CD4-positive, alpha-beta T cell treated with Interleukin-6 at 100 ng/mL for 8 hours (primary cell): ENCODE data around the gene EBF3.

Source experiments
- DNase-seq: peaks from one replicate; pipeline ENCODE4 v3.0.0-alpha.2; 2020; ENCODE audit warnings: mixed read lengths, low spot score

Gene EBF3

DNA sequence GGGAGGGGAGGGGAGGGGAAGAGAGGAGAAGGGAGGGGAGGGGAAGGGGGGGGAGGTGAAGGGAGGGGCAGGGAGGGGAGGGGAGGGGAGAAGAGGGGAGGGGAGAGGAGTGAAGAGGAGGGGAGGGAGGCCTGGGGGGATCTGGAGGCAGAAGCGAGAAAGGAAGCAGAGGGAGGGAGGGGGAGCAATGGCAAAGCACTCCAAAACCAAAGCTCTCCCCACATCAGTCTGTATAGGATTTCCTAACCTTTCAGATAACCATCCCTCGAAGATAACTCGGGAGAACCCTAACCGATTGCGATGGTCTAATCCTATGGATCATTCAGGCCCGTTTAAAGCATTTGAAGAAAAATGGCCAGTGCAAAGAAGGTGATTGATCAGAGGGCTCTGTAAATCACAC lies 19.0 kb downstream of the EBF3 start:
- DNase-seq = no peak

DNA sequence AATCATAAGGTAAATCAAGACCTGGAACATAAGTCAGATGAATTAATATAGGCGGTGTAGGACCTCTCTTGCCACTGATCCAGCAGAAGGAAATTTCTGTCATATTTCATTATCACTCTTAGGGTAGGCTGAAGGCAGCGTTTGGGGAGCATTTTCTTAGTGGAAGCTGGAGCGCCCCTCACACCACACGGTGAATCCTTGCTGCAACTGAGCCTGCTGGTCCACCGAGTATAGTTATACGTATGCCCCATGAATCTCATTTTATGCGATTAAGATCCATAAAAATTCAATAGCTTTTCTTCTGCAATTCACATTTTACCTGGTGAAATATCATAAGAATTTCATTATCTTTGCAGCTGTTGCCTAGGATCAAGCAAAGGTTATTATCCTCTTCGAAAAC lies 19.6 kb downstream of the EBF3 start:
- no peak for DNase-seq

- DNase-seq = no peak
These were observed 20.9 kb downstream of the EBF3 start for GRCh38 chr10:129942936-129943715.

- no peak for DNase-seq
These were observed 21.7 kb downstream of the EBF3 start for GRCh38 chr10:129942391-129942790.

GRCh38 chr10:129942019-129942277 lies 22.1 kb downstream of the EBF3 start:
- DNase-seq = no peak

DNA sequence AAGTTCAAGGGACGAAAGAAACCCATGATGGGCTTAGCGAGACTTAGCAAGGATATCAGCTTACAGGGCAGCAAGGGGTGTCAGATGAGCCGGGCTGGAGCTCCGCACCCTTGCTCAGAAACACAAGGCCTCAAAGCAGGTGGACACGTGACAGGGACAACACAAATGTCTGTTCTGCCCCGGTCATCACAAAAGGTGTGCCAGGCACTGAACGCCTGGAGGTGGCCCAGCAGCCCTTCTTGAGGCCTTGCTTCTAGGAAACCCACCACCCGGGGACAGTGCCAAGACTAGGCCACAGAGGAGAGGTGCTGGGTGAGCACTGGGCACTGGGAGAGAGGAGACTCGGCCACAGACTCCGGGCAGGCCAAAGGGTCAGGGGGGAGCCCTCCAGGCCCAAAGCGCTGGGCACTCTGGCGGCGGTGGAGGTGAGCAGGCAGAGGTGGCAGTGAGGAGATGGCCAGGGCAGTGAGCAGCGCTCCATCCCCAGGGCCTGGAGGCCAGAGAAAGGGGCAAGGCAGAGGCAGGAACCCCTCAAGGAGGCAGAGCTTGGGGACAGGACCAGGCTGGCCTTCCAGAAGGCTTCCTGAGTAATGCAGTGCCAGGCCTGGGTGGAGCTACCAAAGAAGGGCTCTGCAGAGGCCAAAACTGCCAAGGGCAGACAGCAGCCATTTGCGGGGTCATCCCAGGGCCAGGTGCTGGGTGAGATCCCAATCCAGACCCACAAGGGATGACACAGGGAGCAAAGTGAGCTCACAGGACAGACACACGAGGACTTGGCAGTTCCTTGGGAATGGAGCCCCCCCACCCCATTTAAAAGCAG lies 22.7 kb downstream of the EBF3 start:
- DNase-seq = no peak

DNA sequence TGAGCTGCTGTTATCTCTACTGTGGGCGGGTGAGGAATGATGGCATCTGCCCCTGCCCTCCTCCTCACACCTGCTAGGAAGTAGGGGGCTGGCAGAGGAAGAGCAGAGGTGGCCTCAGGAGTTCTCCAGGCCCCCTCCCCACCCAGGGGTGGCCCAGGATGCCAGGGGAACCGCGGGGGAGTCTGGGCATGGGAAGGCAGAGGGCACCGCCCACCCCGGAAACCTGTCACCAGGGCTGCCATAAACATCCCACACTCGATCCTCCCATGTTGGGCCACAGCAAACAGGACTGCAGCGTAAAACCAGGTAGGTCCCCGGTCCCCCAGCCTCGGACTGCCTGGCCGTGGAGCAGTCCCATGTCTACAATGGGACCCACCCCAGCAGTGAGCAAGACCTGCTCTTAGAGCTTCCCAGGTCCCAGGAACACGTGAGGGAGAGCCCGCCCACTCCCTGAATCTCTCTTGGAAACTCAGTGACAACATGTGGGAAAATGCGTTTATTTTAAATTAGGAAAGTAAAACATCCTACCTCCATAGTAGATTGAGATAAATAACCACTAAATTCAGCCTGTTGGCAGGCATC lies 23.4 kb downstream of the EBF3 start:
- no peak for DNase-seq

DNA sequence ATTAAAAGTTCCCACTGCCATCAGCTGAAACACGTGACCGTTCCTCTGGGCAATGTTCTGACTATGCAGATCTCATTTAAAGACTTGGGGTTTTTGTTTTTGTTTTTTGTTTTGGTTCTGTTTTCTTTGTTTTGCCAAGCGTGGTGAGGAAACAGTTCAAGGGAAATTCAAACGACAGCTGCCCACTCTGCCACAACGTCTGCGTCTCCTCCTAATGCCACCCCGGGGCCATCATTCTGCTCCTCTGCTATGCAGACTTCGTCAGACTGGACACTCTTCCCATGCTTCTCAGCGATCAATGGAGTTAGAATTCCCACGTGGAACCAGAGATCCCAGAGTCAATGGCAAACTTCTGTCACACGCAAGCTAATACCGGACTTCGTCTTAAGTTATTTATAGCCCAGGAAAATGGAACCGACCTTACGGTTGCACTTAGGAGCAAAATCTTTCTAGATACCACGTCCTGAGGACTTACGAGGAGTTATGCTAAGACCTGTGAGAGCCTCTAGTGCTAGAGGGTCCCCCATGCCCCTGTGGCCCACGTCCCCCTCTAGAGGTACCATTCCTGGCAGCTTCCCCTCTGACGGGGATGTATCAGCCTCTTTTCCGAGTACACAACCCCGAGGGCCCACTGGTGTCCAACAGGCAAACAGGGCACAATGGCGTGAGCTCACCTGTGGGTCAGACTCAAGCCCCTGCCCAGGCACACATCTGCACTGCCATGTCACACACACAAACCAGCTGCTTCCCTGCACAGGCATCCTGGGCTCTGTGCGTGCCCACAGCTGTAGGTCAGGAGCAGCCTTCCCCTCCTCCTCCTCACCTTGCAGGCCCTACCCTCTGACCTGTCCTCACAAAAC lies 24.4 kb downstream of the EBF3 start:
- DNase-seq = no peak

DNA sequence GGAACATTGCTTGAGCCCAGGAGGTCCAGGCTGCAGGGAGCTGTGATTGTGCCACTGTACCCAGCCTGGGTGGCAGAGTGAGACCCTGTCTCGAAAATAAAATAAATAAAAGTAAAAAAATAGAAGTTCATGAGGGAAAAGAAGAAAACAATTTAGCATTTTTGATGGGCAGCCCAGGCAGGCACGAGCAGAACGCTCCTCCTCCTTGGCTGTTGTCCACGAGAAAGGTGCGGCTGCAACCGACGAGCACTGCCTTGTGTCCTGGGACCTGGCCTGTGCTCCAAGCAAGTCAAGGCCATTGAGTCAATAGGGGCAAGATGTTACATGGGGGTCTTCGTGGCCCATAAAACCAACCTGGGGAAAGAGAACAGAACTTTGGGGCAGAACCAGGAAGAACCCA lies 25.6 kb downstream of the EBF3 start:
- no peak for DNase-seq

GRCh38 chr10:129937351-129937751 lies 26.7 kb downstream of the EBF3 start:
- DNase-seq = no peak

DNA sequence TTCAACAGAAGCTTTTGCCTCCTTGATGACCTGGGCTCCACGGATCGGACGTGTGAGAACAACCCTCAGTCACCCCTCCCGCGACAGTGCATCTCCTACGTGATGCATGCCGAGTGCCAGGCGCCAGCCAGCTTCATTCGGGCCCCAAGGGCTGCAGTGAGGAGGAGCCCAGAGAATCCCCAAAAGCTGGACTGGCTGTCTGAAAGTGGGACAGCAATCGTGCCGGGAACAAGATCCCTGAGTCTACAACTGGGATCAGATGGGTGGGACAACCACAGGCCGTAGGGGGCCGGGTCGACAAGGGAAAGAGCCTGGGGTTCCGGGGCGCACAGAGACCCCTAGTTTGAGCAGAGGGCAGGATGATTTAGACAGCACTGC lies 27.2 kb downstream of the EBF3 start:
- DNase-seq = no peak

- no peak for DNase-seq
These were observed 27.7 kb downstream of the EBF3 start for GRCh38 chr10:129936266-129936922.

DNA sequence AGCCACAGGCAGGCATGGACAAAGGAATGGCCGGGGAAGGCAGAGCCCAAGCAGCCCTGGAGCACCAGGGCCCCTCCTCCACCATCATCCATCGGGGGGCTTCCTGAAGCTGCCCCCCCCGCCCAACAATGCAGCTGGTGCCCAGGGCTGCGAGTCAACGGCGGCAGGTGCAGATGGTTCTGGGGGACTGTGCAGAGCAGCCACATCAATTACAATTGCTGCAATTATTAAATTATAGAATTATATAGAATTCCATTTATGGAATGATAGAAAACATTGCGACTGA lies 28.3 kb downstream of the EBF3 start:
- no peak for DNase-seq

DNA sequence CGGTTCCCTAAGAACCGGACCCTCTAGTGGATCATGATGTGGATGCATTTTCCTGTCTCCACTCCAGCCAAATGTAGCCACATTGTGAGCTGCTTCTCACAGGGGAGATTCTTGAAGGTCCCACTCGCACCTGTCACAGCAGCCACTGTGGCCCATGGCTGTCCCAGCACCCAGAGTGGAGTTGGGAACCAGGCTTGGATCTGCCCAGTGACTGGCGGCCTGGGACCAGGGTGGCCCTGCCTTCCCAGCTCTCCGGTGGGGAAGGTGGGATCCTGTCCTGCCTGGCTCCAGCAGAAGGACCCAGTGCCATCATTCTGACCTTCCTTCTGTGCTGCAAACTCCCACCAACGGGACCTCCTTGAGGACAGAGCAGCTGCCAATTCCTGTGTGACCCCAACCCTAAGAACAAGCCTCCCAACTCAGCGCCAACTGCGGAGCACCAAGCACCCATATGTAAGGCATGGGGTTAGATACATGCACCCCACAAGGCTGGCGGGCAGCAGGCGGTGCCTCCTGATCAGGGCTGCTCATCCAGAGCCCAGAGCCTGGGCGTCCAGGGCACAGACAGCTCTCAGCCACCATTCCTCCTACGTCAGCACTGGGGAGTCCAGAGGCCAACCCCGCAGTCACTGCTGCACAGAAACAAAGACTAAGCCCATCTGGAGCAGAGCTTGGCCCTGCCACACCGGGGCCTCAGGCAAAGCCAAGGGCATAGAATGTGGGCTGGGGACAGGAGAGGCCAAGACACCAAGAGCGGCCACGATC lies 28.8 kb downstream of the EBF3 start:
- DNase-seq = no peak

DNA sequence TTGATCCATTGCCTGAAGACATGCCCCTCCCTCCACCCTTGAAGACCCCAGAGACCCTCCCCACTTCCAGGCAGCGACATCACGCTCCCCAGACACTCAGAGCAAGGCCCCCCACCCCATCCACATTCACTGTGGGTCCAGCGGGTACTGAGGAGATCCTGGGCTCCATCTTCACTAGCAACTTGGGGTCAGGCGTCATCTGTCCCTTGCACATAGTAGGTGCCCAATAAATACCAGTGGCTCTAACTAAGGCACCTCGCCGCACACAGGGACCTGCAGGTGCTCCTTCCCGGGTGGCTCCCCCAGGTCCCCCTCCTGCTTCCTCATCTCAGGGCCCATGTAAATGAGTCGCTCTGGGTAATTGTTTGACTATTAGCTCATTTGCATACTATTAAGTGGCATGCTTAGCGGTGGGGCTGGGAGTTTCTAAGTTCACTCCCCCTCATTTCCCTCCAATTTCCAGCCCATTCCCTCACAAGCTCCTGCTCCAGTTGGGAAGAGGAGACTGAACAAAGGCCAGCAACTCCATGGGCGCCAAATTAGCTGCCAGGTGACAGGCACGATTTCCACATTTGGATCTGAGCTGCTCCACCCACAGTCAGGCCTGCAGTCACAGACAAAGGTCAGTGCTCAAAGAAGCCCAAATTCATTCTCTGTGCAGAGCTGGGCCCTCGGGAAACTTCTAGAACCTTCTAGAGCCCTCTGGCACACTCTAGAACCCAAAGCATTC lies 29.7 kb downstream of the EBF3 start:
- no peak for DNase-seq

GRCh38 chr10:129933456-129934092 lies 30.5 kb downstream of the EBF3 start:
- DNase-seq = no peak

DNA sequence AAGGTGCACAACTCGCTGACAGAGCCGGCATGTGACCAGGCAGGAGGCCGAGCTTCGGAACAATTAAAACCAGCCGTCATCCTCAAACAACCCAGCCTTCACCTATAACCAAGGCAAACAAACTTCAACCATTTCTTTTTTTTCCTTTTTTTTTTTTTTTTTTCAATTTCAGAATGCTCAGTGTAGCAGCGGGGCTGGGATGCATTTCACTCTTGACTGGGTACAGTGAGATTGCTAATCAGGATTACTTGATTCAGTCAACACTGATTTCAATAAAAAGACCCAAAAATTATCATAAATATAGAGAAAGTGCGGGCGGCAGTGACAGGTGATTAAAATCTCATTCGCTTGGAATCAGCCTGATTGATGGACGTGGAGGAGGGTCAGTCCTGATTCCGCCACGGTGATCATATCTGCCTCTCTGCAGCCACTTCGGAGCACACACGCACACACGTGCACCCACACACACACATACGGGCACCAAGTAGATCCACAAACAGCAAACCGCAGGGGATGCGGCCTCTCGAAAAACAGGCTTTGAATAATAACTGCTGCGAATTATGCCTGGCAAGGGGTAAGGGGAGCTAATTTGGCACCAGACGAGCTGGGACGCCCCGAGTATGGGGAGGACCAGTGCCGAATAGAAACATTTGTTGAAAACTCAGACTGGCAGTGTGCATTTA lies 31.2 kb downstream of the EBF3 start:
- DNase-seq = no peak

- DNase-seq = no peak
These were observed 31.9 kb downstream of the EBF3 start for GRCh38 chr10:129932182-129932581.
